HFF-Myc (cell line): ENCODE data around the gene PPM1M.

ENCODE experiments used
- DNase-seq: peaks from one replicate; pipeline ENCODE4 v3.0.0-alpha.2; 2011; ENCODE audit warnings: low read depth; ENCODE audit errors: extremely low read depth
- H3K4me3 ChIP-seq: replicated peaks from 2 replicates; pipeline ENCODE4 v1.5.1; 2011; ENCODE audit warnings: low read depth, mild to moderate bottlenecking, control low read depth, low read length
- TF ChIP-seq, protein P1 (sequence below): IDR thresholded peaks from 2 replicates; pipeline ENCODE4 v1.5.1; 2012; ENCODE audit warnings: mild to moderate bottlenecking, low read depth, low read length, control low read depth; ENCODE audit errors: missing control alignments

Gene PPM1M

GRCh38 chr3:52248165-52248541, 2.6 kb downstream of the PPM1M start:
- TF ChIP-seq, protein P1, sequence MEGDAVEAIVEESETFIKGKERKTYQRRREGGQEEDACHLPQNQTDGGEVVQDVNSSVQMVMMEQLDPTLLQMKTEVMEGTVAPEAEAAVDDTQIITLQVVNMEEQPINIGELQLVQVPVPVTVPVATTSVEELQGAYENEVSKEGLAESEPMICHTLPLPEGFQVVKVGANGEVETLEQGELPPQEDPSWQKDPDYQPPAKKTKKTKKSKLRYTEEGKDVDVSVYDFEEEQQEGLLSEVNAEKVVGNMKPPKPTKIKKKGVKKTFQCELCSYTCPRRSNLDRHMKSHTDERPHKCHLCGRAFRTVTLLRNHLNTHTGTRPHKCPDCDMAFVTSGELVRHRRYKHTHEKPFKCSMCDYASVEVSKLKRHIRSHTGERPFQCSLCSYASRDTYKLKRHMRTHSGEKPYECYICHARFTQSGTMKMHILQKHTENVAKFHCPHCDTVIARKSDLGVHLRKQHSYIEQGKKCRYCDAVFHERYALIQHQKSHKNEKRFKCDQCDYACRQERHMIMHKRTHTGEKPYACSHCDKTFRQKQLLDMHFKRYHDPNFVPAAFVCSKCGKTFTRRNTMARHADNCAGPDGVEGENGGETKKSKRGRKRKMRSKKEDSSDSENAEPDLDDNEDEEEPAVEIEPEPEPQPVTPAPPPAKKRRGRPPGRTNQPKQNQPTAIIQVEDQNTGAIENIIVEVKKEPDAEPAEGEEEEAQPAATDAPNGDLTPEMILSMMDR, result no peak
- H3K4me3 ChIP-seq, result no peak overlapping the region
- no peak for DNase-seq

GRCh38 chr3:52248816-52249547, 3.4 kb downstream of the PPM1M start:
- no peak overlapping the region for H3K4me3 ChIP-seq
- no peak for DNase-seq

DNA sequence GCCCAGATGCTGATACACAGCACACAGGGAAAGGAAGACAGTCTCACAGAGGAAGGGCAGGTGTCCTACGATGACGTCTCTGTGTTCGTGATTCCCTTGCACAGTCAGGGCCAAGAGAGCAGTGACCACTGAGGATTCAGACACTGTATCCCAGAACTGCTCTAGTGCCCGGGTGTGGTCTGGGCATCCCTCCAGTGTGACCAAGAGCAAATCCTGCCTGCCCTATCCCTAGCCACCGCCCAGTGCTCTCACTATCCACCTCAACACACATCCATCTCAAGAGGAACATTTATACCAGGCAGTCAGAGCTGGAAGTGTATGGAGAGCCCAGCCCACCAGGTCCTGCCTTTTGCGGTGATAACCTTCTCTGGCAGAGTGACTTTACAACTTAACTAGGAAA, 4.1 kb downstream of the PPM1M start:
- DNase-seq, result no peak
- H3K4me3 ChIP-seq, result no peak overlapping the region
- TF ChIP-seq, protein P1, result no peak

More at GRCh38 chr3:52248816-52249547, 3.4 kb downstream of the PPM1M start:
- TF ChIP-seq, protein P1, result no peak

- H3K4me3 ChIP-seq, result no peak overlapping the region
- TF ChIP-seq, protein P1, result no peak
Observed at GRCh38 chr3:52250122-52250521, 4.6 kb downstream of the PPM1M start.

GRCh38 chr3:52253314-52254304, 8.1 kb downstream of the PPM1M start:
- TF ChIP-seq, protein P1, result no peak
- DNase-seq, result no peak
- no peak overlapping the region for H3K4me3 ChIP-seq

More at GRCh38 chr3:52250122-52250521, 4.6 kb downstream of the PPM1M start:
- no peak for DNase-seq

- TF ChIP-seq, protein P1, result no peak
- H3K4me3 ChIP-seq, result no peak overlapping the region
- no peak for DNase-seq
Observed at GRCh38 chr3:52254608-52255007, 9.0 kb downstream of the PPM1M start.
